Loucy (cell line): ENCODE data around the gene BEAN1.

Experiments
- H2AFZ ChIP-seq: fragments of 200-600 bp; sonication (generic); 2 replicates; pipeline ENCODE4 v1.6.0; 2016; ENCODE audit warnings: antibody characterized with exemption, mild to moderate bottlenecking, low read length, moderate library complexity
- H3F3A ChIP-seq: fragments of 200-600 bp; 2 replicates; pipeline ENCODE4 v1.6.0; 2016; ENCODE audit warnings: antibody characterized with exemption, low read depth, mild to moderate bottlenecking
- H3K27me3 ChIP-seq: fragments of 200-600 bp; sonication (generic); 2 replicates; pipeline ENCODE4 v1.6.1; 2014; ENCODE audit warnings: low read length, mild to moderate bottlenecking; ENCODE audit not compliant: insufficient read depth, poor library complexity, severe bottlenecking
- H3K36me3 ChIP-seq: fragments of 200-600 bp; sonication (generic); 2 replicates; pipeline ENCODE4 v1.6.1; 2016; ENCODE audit warnings: low read length; ENCODE audit not compliant: insufficient read depth
- H3K4me1 ChIP-seq: fragments of 200-600 bp; sonication (generic); 2 replicates; pipeline ENCODE4 v1.5.1; 2014; ENCODE audit warnings: low read length, mild to moderate bottlenecking; ENCODE audit not compliant: insufficient read depth, poor library complexity, severe bottlenecking
- H3K4me2 ChIP-seq: fragments of 200-600 bp; sonication (generic); 2 replicates; pipeline ENCODE4 v1.6.0; 2014; ENCODE audit warnings: antibody characterized with exemption, low read length, low read depth, mild to moderate bottlenecking; ENCODE audit not compliant: poor library complexity, severe bottlenecking
- H3K4me3 ChIP-seq: fragments of 200-600 bp; sonication (generic); 2 replicates; pipeline ENCODE4 v1.5.1; 2014; ENCODE audit warnings: low read length, mild to moderate bottlenecking, mixed read lengths; ENCODE audit not compliant: poor library complexity, severe bottlenecking
- H3K79me2 ChIP-seq: fragments of 200-600 bp; sonication (generic); 2 replicates; pipeline ENCODE4 v1.6.1; 2014; ENCODE audit warnings: low read length; ENCODE audit not compliant: insufficient read depth
- H3K9ac ChIP-seq: fragments of 200-600 bp; sonication (generic); 2 replicates; pipeline ENCODE4 v1.6.0; 2014; ENCODE audit warnings: mild to moderate bottlenecking, low read depth, low read length, moderate library complexity; ENCODE audit not compliant: poor library complexity, severe bottlenecking
- H3K9me2 ChIP-seq: fragments of 200-600 bp; sonication (generic); replicated peaks from 2 replicates; pipeline ENCODE4 v1.6.1; 2016; ENCODE audit warnings: low read depth, low read length, mixed read lengths
- H3K9me3 ChIP-seq: fragments of 200-600 bp; sonication (generic); 2 replicates; pipeline ENCODE4 v1.6.1; 2014; ENCODE audit warnings: mild to moderate bottlenecking, antibody characterized with exemption, low read length, low read depth; ENCODE audit not compliant: insufficient read depth
- H4K20me1 ChIP-seq: fragments of 200-600 bp; sonication (generic); 2 replicates; pipeline ENCODE4 v1.6.0; 2014; ENCODE audit warnings: antibody characterized with exemption, low read length, mild to moderate bottlenecking; ENCODE audit not compliant: insufficient read depth, poor library complexity, severe bottlenecking
- CTCF ChIP-seq: fragments of 200-600 bp; sonication (generic); conservative IDR thresholded peaks from 2 replicates; pipeline ENCODE4 v1.5.1; 2014; ENCODE audit warnings: mild to moderate bottlenecking, antibody characterized with exemption, low read length
- EZH2phosphoT487 ChIP-seq: fragments of 200-600 bp; IDR thresholded peaks from 2 replicates; pipeline ENCODE4 v1.6.1; 2018; ENCODE audit warnings: antibody characterized with exemption, mild to moderate bottlenecking, moderate library complexity, borderline replicate concordance

The BEAN1 gene

GRCh38 chr16:66474750-66475199, 47.7 kb downstream of the BEAN1 start:
- H3K9me3 ChIP-seq, result no peaks in the 10 kb centered on the region
- no peaks in the 10 kb centered on the region for H3K79me2 ChIP-seq
- no peaks in the 10 kb centered on the region for H3F3A ChIP-seq
- H3K4me2 ChIP-seq, result no peak overlapping the region
- H3K36me3 ChIP-seq, result no peaks in the 10 kb centered on the region
- H4K20me1 ChIP-seq, result no peaks in the 10 kb centered on the region
- no peaks in the 10 kb centered on the region for H3K27me3 ChIP-seq
- no peak overlapping the region for H2AFZ ChIP-seq
- H3K9ac ChIP-seq, result no peak overlapping the region
- H3K4me3 ChIP-seq, result no peak overlapping the region
- H3K4me1 ChIP-seq, result peaks cover 13% of the 10 kb centered on the region
- H3K9me2 ChIP-seq, result no peaks in the 10 kb centered on the region
- TF ChIP-seq CTCF (no peak), EZH2phosphoT487 (no peak)

GRCh38 chr16:66475232-66475631, 48.1 kb downstream of the BEAN1 start:
- H3K36me3 ChIP-seq, result no peaks in the 10 kb centered on the region
- no peaks in the 10 kb centered on the region for H3F3A ChIP-seq
- H3K9me2 ChIP-seq, result no peaks in the 10 kb centered on the region
- no peak overlapping the region for H3K4me3 ChIP-seq
- H3K9me3 ChIP-seq, result no peaks in the 10 kb centered on the region
- H4K20me1 ChIP-seq, result no peaks in the 10 kb centered on the region
- H3K4me1 ChIP-seq, result peaks cover 13% of the 10 kb centered on the region
- TF ChIP-seq CTCF (no peak), EZH2phosphoT487 (no peak)
- H3K27me3 ChIP-seq, result no peaks in the 10 kb centered on the region
- H3K79me2 ChIP-seq, result no peaks in the 10 kb centered on the region
- no peak overlapping the region for H3K4me2 ChIP-seq
- no peak overlapping the region for H2AFZ ChIP-seq
- H3K9ac ChIP-seq, result no peak overlapping the region

GRCh38 chr16:66476328-66477027, 49.4 kb downstream of the BEAN1 start:
- H3K4me1 ChIP-seq, result peaks cover 13% of the 10 kb centered on the region
- no peaks in the 10 kb centered on the region for H3K9me2 ChIP-seq
- H3F3A ChIP-seq, result no peaks in the 10 kb centered on the region
- H3K9ac ChIP-seq, result no peak overlapping the region
- no peaks in the 10 kb centered on the region for H3K79me2 ChIP-seq
- H2AFZ ChIP-seq, result no peak overlapping the region
- TF ChIP-seq CTCF (no peak), EZH2phosphoT487 (no peak)
- H3K4me3 ChIP-seq, result no peak overlapping the region
- no peaks in the 10 kb centered on the region for H3K27me3 ChIP-seq
- H3K4me2 ChIP-seq, result no peak overlapping the region
- H4K20me1 ChIP-seq, result no peaks in the 10 kb centered on the region
- H3K36me3 ChIP-seq, result no peaks in the 10 kb centered on the region
- H3K9me3 ChIP-seq, result no peaks in the 10 kb centered on the region
